Left renal pelvis (tissue), 4 donors: ENCODE data around the gene SENP7. TPM values are rescaled to one million over a fixed set of nuclear protein-coding genes. Genes with fewer than 3 reads are reported as not detected.
"Not testable (repeated sequence)": the region's sequence is repeated elsewhere in the genome, so short reads cannot be mapped to it uniquely, and the experiment has no call there.

Source experiments
- DNase-seq, 4 donors: peaks; one replicate each; pipeline ENCODE4 v3.0.0-alpha.2; 2013; ENCODE audit warnings: low read depth in 4 of 4, low spot score in 3 of 4
- polyA plus RNA-seq, 4 donors: library from polyadenylated mRNA; unstranded; fragments of 120-200 nt; gene quantifications; one replicate each; pipeline ENCODE4 v1.2.1, GENCODE V29; 2013; ENCODE audit not compliant: insufficient read length in 4 of 4

SENP7 gene, protein sequence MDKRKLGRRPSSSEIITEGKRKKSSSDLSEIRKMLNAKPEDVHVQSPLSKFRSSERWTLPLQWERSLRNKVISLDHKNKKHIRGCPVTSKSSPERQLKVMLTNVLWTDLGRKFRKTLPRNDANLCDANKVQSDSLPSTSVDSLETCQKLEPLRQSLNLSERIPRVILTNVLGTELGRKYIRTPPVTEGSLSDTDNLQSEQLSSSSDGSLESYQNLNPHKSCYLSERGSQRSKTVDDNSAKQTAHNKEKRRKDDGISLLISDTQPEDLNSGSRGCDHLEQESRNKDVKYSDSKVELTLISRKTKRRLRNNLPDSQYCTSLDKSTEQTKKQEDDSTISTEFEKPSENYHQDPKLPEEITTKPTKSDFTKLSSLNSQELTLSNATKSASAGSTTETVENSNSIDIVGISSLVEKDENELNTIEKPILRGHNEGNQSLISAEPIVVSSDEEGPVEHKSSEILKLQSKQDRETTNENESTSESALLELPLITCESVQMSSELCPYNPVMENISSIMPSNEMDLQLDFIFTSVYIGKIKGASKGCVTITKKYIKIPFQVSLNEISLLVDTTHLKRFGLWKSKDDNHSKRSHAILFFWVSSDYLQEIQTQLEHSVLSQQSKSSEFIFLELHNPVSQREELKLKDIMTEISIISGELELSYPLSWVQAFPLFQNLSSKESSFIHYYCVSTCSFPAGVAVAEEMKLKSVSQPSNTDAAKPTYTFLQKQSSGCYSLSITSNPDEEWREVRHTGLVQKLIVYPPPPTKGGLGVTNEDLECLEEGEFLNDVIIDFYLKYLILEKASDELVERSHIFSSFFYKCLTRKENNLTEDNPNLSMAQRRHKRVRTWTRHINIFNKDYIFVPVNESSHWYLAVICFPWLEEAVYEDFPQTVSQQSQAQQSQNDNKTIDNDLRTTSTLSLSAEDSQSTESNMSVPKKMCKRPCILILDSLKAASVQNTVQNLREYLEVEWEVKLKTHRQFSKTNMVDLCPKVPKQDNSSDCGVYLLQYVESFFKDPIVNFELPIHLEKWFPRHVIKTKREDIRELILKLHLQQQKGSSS
- polyA plus RNA-seq: 100 to 1,000 TPM in 1 of 4 donors, 10 to 100 TPM in 3; 62.8 to 101 (median 80.9) TPM

DNA sequence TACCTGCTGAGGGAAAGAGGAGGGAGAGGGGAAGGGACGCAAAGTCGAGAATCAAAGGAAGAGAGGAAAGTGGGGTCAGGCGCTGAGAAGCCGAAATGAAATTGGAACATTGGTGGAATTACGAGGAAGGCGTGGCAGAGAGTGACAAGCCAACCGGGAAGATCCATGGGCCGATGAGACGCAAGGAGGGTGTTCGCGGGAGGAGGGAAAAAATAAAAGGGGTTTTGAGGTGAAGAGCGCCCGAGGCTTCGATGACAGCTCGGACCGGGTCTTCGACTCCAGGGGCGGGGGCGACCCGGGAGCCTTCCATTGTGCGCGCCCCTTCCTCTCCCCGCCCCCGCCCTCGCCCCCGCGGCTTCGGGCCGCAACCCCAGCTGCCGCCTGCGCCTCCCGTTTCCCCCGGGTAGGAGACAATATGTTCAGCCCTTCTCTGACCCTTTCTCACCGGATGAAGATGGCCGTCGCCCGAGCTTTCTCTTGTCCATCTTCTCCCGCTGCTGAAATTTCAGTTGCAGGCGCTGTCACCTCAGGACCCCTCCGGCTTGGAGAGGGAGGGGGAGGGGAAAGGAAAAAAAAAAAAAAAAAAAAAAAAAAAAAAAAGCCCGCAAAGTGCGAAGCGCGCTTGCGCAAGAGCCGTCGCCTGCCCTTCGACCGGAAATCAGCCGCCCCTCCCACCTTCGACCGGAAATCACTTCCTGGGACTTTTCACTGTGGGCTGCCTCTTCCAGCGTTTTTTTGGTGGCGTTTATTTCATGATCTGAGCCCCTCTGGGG lies at the start of gene SENP7:
Gene SENP7 (minus strand): TSS at position 567 of the 773 bp plus-strand sequence. CDS start 82 bp downstream, at position 485.
- peak; percentile 73 to 85 (median 84) for DNase-seq

DNA sequence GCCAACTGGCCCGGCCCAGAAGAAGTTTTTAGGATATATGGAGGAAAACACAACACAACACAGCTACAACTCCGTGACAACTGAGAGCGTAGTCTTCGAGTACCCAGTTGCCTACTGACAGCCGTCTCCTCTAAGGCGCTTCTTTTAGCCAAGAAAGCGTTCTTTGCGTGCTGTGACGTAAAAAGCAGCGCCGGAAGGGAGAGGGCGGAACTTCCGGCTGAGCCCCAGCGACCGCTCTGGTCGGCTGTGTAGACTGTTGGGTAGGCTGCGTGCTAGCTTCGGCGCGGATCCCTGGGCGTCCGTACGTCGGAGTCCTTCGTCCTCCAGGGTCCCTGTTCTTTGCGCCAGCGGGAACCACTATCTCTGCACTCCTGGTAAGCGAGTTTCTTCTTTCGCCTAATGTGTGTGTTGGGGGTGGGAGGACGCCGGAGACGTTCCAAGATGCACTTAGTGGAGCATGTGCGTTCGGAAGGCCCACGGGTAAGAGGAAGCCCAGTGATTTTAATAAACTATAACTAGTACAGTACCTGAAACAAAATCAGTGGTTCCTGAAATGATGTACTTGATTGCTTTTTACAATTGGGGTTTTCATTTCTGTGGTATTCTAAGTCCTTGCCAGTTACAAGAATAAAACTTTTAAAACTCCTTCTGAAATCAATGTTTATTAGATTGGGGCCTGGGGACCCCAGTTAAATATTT lies 48.8 kb upstream of the SENP7 start, which contains the start of gene TRMT10C:
Gene TRMT10C (plus strand): TSS at position 239 of the 699 bp plus-strand sequence. CDS start 2,914 bp downstream, outside the sequence.
- peak; percentile 83 to 92 (median 84) for DNase-seq

DNA sequence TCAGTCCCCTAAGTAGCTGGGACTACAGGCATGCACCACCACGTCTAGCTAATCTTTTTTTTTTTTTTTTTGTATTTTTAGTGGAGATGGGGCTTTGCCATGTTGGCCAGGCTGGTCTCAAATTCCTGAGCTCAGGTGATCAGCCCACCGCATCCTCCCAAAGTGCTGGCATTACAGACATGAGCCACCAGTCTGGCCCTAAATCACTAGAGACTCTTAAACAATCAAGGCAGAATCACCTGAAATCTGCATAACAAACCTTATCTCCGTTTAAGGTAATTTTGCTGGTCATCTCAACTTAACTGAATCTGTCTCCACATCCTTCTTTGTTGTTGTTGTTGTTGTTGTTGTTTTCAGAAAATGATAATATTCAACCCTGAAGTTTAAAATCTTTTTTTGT lies 43.1 kb upstream of the SENP7 start:
- DNase-seq: no peak

DNA sequence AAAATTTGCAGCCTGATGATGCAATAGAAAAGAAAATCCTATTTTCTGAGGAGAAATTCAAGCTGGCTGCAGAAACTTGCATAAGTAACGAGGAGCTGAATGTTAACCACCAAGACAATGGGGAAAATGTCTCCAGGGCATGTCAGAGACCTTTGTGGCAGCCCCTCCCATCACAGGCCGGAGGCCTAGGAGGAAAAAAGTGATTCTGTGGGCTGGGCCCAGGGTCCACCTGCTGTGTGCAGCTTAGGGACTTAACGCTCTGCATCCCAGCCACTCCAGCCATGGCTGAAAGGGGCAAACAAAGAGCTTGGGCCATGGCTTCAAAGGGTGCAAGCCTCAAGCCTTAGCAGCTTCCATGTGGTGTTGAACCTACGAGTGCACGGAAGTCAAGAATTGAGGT lies 40.4 kb upstream of the SENP7 start:
- not testable (repeated sequence) for DNase-seq

DNA sequence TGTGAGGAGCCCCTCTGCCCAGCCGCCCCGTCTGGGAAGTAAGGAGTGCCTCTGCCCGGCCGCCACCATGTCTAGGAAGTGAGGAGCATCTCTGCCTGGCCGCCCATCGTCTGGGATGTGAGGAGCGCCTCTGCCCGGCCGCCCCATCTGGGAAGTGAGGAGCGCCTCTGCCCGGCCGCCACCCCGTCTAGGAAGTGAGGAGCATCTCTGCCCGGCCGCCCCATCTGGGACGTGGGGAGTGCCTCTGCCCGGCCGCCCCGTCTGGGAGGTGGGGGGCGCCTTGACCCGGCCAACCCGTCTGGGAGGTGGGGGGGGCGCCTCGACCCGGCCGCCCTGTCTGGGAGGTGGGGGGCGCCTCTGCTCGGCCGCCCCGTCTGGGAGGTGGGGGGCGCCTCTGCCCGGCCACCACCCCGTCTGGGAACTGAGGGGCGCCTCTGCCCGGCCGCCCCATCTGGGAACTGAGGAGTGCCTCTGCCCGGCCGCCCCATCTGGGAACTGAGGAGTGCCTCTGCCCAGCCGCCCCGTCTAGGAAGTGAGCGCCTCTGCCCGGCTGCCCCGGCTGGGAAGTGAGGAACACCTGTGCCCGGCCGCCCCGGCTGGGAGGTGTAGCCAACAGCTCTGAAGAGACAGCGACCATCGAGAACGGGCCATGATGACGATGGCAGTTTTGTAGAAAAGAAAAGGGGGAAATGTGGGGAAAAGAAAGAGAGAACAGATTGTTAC lies 38.5 kb upstream of the SENP7 start:
- not testable (repeated sequence) for DNase-seq

DNA sequence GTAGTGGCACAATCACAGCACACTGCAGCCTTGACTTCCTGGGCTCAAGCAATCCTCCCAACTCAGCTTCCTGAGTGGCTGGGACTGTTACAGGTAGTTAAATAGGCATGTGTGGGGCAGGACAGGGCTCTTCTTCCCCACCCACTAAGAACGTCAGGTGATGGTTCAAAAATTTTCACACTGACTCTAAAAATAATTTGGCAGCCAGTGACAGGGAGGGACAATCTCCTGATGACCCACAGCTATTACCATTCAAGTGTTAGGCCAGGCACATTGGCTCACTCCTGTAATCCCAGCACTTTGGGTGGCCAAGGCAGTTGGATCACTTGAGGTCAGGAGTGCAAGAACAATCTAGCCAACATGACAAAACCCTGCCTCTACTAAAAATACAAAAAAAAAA lies 36.5 kb upstream of the SENP7 start:
- no peak for DNase-seq

DNA sequence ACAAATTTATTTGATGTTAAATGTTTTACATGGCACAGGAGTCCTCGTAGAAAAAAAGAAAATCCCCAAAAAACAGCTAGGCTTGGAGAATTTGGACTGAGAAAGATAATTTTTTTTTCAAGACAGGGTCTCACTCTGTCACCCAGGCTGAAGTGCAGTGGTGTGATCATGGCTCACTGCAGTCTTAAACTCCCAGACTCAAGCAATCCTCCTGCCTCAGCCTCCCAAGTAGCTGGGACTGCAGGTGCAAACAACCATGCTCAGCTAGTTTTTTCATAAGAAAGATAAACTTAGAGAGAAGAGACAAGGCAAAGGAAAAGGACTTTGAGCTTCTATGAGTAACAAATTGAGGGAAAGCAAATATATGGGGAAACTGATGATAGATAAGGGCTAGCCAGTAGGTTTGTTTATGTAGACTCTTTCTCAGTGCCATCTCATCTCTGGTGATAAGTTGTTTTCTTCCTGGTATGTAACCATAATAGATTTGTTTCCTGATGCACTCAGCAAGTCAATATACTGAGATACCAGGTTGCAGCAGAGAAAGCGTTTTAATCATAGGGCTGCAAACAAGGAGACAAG lies 35.6 kb upstream of the SENP7 start:
- no peak for DNase-seq

DNA sequence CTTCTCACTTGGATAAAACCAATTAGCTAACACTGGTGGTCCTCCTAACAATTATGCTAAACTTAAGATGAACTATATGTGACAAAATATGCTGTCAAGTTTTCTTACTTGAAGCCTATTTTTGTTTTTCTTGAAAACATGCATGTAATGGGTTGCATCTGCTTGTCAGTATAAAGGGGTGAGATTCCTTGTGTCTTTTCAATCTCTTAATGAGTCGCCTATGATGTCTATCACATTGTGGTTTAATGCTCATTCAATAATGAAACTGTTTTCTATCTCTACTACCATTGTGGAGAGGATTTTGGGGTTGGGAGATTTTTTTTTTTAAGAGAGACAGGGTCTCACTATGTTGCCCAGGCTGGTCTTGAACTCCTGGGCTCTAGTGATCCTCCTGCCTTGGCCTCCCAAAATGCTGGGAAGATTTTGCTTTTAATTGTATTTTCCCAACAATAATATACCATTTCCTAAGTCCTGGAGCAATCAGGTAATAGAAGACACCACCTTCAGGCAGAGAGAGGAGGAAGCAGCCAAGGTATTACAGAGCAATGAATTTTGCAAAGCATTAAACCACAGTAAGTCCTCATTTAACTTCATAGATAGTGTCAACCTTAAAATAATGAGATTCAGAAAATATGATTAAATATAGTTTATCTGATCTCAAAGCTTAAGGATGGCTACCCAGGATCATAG lies 31.3 kb upstream of the SENP7 start:
- no peak for DNase-seq

DNA sequence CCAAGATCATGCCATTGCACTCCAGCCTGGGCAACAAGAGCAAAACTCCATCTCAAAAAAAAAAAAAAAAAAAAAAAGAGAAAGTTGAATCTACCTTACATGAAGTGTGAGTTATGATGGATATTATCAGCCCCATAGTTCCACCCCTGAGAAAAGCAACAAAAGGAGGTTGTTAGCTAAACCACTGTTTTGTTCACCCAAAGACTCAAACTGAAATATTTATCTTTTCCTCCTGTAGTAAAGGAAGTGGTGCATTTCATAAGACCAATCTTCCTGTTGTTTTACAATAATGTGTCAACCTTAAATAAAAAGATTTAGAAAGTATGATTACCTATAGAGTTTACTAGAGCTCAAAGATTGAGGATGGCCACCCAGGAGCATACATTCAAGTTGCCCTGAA lies 29.9 kb upstream of the SENP7 start:
- DNase-seq: no peak

DNA sequence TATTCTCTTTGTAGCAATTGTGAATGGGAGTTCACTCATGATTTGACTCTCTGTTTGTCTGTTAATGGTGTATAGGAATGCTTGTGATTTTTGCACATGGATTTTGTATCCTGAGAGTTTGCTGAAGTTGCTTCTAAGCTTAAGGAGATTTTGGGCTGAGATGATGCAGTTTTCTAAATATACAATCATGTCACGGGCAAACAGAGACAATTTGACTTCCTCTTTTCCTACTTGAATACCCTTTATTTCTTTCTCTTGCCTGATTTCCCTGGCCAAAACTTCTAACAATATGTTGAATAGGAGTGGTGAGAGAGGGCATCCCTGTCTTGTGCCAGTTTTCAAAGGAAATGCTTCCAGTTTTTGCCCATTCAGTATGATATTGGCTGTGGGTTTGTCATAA lies 23.9 kb upstream of the SENP7 start:
- DNase-seq: not testable (repeated sequence)

DNA sequence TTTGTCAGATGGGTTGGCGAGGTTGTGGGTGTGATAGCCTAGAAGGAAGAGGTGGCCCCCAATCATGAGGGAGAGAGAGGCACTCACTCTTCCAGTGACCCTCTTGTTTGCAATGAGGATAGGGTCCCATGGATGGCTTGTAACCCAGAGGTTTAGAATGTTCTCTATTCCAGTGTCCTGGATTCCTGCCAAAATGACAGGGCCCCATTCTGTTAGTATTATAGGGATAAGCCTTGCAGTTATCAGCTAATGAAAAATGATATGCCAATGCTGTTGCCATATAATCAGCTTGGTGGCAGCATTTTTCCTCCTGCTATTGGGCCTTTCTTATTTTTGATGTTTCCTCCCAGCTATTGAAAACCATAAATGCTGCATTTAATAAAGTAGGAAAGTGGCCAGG lies 23.3 kb upstream of the SENP7 start:
- DNase-seq: no peak

DNA sequence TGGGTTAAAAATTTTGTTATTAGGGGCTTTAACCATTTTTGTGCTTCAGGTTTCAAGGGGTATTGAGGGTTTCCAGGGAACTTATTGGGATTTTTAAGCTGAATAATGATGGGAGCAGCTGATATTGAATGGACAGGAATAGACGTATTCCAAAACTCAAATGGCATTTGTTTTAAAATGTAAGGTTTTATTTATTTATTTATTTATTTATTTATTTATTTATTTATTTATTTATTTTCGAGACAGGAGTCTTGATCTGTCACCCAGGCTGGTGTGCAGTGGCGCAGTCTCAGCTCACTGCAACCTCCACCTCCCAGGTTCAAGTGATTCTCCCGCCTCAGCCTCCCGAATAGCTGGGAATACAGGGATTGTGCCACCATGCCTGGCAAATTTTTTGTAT lies 22.2 kb upstream of the SENP7 start:
- DNase-seq: no peak

DNA sequence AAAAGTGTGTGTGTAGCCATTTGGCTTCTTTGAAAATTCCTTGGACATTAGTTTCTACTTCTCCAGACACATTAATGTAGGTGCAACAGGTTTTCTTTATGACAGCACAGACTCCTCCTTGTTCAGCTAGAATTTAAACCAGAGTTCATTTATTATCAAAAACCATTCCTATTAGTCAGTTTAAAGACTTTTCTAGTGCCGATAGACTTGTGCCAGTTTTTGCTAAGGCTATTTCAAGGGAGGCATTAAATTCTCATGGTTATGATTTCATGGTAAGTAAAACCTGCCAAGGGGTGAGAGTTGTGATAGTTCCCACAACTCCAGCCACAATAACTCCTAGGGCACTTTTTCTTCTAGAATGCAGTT lies 20.6 kb upstream of the SENP7 start:
- no peak for DNase-seq

DNA sequence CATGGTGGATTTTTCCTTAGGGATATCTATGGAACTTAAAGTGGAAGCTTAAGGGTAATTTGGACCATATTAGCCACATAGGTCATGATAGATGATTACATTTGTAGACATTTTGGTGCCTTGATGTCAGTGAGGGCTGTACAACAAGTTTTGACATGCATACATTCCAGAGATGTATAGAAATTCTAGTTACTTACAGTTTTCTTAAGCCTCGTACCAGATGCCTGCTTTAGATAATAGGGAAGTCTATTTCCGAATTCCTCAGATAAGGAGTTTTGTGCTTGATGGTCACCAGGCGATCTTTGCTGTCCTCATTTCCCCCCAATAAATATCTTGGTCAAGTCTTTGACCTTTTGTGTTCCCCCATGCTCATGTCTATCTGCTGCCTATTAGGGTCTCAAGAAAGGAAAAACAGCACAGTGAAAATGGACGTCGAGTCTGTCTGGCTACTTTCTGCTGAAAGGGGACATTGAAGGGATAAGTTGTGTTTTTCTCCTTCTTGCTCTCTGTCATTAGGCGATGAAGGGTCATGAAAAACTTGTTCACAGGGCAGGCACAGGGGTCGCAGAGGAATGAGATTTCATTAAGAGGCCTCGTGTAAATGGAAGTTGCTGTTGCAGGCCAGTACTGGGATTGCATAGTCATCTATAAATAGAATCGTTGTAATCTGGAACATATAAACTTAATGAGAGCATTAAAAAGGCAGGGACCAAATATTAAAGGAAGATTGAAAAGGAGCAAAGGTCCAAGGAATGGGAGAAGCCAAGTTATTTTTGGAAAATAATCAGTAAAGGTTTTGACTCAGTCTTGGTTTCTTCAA lies 20.0 kb upstream of the SENP7 start:
- no peak for DNase-seq

DNA sequence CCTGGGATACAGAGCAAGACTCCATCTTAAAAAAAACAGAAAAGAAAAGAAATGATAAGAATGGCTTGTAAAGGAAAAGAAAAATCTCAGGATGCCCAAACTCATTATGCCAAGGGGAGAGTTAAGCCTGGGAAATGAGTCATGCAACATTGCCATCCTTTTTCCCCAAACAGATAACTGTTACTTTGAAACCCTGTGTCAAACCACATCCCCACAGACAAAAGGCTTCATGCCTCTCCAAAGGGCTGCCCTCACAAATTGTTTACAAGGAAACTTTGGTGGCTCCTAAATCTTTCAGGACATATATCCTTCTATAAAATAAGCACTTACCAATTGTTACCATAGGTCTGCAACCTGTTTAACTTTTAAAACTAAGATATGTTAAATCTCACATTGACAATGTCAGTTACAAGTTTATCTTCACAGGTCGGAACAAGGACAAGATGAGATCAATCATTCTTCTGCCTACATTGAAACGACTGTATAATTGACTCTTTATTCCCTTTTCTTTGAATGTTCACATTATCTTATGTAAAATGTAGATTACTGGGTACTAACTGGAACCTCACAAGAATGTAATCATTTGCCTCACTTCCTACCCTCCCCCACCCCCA lies 18.6 kb upstream of the SENP7 start:
- no peak for DNase-seq

DNA sequence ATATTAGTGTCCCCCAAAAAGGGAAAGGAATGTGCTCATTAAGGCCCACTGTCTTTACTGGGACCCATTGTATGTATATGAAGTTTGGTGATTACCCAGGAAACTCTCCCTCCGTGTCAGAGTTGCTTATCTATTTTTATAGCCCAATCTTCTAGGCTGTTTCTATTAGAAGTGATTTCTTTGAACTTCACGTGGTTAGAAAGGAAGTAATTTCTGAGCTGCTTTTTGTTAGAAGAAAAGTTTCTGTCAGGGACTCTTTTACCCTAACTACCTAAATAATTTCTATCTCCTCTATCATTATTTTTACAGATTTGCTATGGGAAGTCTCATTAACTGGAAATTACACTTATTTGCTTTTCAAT lies 17.7 kb upstream of the SENP7 start:
- no peak for DNase-seq
